OCI-LY7 (cell line): Measurements from ENCODE around the gene CCIN.

Source experiments
- CTCF ChIP-seq: fragments of 200-600 bp; sonication (generic); conservative IDR thresholded peaks from 2 replicates; pipeline ENCODE4 v1.5.1; 2014; ENCODE audit warnings: mild to moderate bottlenecking, antibody characterized with exemption, low read length, moderate library complexity, mixed read lengths
- EZH2phosphoT487 ChIP-seq: fragments of 200-600 bp; sonication (generic); IDR thresholded peaks from 2 replicates; pipeline ENCODE4 v1.6.1; 2018; ENCODE audit warnings: low read depth, borderline replicate concordance, mild to moderate bottlenecking, mixed run types, antibody characterized with exemption, low read length, moderate library complexity, mixed read lengths

GRCh38 chr9:36207546-36208012 lies 38.4 kb downstream of the CCIN start:
- TF ChIP-seq CTCF (no peak), EZH2phosphoT487 (no peak)
